GM13976 (cell line): ENCODE measurements around the gene ZNF454.

Experiments used
- DNase-seq: peaks from one replicate; pipeline ENCODE4 v3.0.0; 2012; ENCODE audit warnings: low spot score
- in situ Hi-C: fragments of 300-500 bp; cut with MboI; formaldehyde crosslinking; loops from one replicate; pipeline ENCODE4 v1.12.0; 2022; ENCODE audit warnings: low sequenced_read_pairs, mixed read lengths, inconsistent platforms; ENCODE audit not compliant: unreplicated experiment
- TF ChIP-seq, protein P1 (sequence below): IDR thresholded peaks from 2 replicates; pipeline ENCODE4 v1.5.1; 2012; ENCODE audit warnings: borderline replicate concordance, mild to moderate bottlenecking; ENCODE audit not compliant: insufficient read depth; ENCODE audit errors: extremely low read depth, missing control alignments, control extremely low read depth

ZNF454 gene

DNA sequence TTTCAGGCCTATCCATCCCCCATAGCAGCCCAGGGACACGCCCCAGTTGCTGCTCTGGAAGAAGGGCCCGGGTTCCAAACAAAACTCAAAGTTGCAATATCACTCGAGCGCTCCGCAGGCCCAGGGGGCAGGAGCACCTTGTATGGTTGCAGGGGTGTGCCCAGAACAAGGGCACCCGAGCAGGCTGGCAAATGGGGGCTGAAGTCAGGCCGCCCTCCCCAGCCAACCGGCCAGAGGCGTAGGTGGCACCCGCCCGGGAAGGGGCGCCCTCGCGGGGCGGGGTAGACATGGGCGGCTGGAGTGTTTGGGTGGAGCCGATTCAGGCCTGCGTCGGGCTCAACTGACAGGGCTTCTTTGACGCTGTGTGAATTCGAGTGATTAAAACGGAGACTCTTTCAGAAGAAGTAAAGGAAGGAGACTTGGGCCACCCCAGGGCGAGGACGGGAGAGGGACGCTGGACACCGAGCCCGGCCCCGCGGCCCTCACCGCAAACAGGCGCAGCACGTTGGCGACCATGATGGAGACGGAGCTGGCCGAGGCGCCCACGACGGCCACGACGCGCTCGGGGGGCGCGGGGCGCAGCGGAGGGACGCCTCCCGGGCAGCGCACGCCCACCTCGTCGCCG lies 53.1 kb downstream of the ZNF454 start:
- TF ChIP-seq, protein P1, sequence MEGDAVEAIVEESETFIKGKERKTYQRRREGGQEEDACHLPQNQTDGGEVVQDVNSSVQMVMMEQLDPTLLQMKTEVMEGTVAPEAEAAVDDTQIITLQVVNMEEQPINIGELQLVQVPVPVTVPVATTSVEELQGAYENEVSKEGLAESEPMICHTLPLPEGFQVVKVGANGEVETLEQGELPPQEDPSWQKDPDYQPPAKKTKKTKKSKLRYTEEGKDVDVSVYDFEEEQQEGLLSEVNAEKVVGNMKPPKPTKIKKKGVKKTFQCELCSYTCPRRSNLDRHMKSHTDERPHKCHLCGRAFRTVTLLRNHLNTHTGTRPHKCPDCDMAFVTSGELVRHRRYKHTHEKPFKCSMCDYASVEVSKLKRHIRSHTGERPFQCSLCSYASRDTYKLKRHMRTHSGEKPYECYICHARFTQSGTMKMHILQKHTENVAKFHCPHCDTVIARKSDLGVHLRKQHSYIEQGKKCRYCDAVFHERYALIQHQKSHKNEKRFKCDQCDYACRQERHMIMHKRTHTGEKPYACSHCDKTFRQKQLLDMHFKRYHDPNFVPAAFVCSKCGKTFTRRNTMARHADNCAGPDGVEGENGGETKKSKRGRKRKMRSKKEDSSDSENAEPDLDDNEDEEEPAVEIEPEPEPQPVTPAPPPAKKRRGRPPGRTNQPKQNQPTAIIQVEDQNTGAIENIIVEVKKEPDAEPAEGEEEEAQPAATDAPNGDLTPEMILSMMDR = no peak
- no peak for DNase-seq
- in situ Hi-C loops = no loop called here

DNA sequence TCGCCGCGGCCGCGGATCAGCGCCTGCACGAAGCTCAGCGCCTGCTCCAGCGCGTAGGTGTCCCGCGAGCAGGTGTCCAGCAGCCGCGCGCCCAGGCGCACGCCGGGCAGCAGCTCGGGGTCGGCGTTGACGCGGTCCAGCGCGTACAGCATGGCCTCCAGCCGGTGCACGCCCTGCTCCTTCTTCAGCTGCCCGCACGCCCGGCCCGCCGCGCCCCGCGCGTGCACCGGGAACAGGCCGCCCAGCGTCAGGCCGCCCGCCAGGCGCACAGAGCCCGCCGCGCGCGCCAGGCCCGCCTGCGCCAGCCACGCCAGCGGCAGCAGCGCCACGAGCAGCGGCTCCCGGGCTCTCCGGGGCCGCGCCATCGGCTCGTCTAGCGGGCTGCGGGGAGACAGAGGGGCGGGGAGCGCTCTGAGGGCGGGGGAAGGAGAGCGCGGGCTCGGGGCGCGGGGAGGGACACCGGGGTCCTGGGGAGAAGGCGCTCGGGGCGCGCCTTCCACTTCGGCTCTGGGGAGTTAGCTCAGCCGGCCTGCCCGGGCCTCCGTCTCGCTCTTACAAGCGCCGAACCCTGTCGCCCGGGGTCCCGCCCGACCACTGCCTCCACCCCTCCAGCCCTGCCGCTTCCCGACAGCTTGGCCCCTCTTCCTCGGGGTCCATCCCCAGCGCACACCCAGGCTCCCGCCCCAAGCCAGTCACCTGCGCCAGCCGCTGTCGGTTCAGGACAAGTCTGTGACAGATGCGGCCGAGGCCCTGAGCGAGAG lies 53.8 kb downstream of the ZNF454 start, which contains the start of gene GRM6:
TSS of gene GRM6 (minus strand) at position 741 of the 761 bp plus-strand sequence. CDS start at position 365, 376 bp downstream.
- in situ Hi-C loops = no loop called here
- TF ChIP-seq, protein P1 = no peak
- no peak for DNase-seq

DNA sequence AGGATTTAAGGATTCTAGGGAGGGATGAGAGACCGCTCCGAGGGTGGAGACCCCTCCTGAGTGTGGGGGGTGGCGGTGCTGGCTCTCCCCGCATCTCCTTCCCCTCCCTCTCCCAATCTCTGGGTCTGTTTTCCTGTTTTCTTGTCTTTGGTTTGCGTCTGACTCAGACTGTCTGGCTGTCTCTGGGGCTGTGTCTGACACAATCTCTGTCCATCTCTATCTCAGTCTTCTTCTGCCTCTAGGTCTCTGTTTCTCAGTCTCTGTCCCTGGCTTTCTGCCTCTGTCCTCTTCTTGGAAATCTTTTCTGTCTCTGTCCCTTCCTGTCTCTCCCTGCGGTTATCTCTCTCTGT lies 54.3 kb downstream of the ZNF454 start:
- DNase-seq = no peak
- in situ Hi-C loops = no loop called here
- TF ChIP-seq, protein P1 = no peak

DNA sequence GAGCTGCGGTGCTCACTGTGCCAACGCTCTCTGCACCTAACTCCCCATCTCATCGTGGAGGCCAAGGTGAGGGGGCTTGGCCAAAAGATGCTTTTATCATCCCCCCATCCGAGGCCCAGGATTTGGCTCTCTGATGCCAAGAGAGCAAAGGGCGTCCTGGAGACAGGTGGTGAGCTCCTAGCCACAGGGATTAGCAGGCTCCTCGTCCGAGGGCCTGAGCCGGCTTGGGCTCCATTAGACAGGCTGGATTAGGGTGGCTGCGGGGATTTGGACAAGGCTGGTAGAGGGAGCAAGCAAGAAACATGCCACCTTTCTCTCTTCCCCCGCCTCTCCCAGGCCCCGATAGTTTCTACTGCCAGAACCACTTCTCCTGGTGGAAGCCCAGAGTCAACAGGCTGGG lies 55.2 kb downstream of the ZNF454 start:
- in situ Hi-C loops = no loop called here
- no peak for DNase-seq
- TF ChIP-seq, protein P1 = no peak

DNA sequence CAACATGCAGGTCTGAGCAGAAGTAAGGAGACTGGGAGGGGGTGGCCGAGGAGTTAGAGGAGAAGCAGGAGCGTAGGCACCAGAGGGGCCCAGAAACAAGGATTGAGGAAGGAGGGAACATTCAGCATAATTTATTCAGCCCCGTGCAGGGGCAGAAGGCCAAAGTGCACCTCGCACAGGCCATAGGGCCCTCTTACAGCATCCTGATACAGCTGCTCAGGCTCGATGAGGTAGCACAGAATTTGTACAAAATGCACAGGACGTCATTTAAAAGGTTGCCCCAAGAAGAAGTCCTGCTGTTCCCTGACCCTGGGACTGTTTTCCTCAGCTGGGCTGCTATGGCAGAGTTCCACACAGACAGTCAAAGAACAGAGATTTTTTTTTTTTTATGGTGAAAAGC lies 56.2 kb downstream of the ZNF454 start:
- TF ChIP-seq, protein P1 = no peak
- in situ Hi-C loops = no loop called here

DNA sequence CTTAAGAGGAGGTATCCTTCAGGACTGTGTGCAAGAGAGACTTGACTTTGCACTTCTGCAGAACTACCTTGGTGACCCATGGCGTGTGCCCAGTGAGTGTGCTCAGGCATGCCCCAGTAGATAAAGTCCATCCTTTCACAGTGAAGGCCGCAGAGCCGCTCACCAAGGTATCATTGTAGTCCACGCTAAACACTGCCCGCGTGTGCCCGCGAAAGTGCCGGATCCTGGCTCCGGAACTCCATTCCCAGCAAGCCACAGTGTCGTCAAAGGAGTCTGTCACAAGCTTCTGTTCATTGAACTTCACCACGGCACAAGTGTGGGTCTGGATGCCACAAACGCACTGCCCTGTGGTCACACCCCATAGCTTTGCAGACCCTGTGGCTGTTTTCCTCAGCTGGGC lies 57.4 kb downstream of the ZNF454 start:
- no peak for DNase-seq
- TF ChIP-seq, protein P1 = no peak
- in situ Hi-C loops = no loop called here

More for the DNA sequence above, 56.2 kb downstream of the ZNF454 start:
- DNase-seq = no peak
